B cell (primary cell): Measurements from ENCODE around the gene RIN3.

Experiments
- EZH2 ChIP-seq: IDR thresholded peaks from 2 replicates; pipeline ENCODE4 v1.6.1; 2012; ENCODE audit warnings: borderline replicate concordance, low read depth, mild to moderate bottlenecking, moderate library complexity, low read length; ENCODE audit not compliant: insufficient read depth, poor library complexity, severe bottlenecking
- TF ChIP-seq, protein P1 (sequence below): fragments of 200-600 bp; IDR thresholded peaks from one replicate; pipeline ENCODE4 v1.8.0; 2022; ENCODE audit warnings: antibody characterized with exemption, mild to moderate bottlenecking

DNA sequence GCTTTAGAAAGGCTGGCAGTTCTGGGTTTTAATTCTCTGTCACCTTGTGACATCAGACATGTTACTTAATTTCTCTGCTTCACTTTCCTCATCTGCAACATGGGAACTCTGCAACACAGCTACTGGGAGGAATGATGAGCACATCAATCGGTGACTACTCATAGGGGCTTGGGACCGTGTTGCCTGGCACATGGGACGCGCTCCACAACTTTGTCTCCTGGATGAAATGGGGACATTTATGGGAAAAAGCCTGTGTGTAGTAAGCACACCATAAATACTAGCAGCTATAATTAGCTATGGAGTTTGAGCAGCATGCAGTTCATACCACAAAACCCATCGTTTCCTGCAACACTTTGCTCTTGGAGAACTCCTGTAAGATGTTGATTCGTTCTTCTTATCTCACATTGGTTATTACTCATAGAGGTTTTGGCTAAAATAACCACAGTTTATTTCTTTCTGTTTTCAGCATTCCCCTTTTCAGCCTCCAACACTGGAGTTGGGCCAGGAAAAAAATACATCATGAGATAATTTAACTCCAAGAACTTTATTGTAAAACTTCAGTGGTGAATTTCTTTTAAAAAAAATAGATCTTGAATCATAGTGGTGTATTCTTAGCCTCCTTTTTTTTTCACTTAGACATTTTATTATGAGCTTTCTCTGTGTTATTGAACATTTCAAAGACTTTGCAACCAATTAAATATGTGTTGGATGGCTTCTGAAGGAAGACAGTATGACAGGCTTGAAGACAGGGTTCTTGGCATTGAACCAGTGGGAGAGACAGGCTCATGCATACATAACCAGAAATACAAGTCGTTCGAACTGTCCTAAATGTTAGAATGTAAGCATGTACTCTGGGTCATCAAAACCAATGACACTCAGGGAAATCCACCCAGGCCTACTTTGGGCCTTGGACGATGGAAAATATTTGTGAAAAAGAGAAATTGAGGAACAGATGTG is 72.7 kb downstream of the RIN3 start:
- TF ChIP-seq, protein P1, sequence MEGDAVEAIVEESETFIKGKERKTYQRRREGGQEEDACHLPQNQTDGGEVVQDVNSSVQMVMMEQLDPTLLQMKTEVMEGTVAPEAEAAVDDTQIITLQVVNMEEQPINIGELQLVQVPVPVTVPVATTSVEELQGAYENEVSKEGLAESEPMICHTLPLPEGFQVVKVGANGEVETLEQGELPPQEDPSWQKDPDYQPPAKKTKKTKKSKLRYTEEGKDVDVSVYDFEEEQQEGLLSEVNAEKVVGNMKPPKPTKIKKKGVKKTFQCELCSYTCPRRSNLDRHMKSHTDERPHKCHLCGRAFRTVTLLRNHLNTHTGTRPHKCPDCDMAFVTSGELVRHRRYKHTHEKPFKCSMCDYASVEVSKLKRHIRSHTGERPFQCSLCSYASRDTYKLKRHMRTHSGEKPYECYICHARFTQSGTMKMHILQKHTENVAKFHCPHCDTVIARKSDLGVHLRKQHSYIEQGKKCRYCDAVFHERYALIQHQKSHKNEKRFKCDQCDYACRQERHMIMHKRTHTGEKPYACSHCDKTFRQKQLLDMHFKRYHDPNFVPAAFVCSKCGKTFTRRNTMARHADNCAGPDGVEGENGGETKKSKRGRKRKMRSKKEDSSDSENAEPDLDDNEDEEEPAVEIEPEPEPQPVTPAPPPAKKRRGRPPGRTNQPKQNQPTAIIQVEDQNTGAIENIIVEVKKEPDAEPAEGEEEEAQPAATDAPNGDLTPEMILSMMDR = no peak
- no peak for TF ChIP-seq EZH2
